H1 (cell line): Measurements from ENCODE around the gene NID2. TPM values are rescaled to one million over a fixed set of nuclear protein-coding genes. Genes with fewer than 3 reads are reported as not detected.

Source experiments
- CTCF ChIA-PET: fragments of 300-600 bp; sonication (Branson Sonifier 250); formaldehyde crosslinking; loops from one replicate; lab custom pipeline; 2021; ENCODE audit not compliant: partially characterized antibody; lab: Charles Lee
- POLR2A ChIA-PET: fragments of 300-600 bp; sonication (Branson Sonifier 250); formaldehyde crosslinking; loops from one replicate; lab custom pipeline; 2021; ENCODE audit warnings: inconsistent platforms; ENCODE audit not compliant: partially characterized antibody; lab: Charles Lee
- DNase-seq, 2 experiments: peaks; one replicate each; pipeline versions ENCODE4 v3.0.0 to v3.0.0-alpha.2; 2010 to 2022; ENCODE audit warnings: low spot score in 2 of 2, low read depth in 1 of 2, mixed read lengths in 1 of 2
- FAIRE-seq: peaks from 2 replicates; lab custom pipeline; 2011; peaks lifted over from hg19 to GRCh38; lab: Jason Lieb, UNC
- H2AFZ ChIP-seq: 2 replicates; pipeline ENCODE4 v1.8.1; 2012; ENCODE audit warnings: low read length, inconsistent platforms
- H2AK5ac ChIP-seq: 2 replicates; pipeline ENCODE4 v1.6.1; 2013; ENCODE audit warnings: low read depth, low read length
- H2BK120ac ChIP-seq: replicated peaks from 2 replicates; pipeline ENCODE3; 2013; ENCODE audit warnings: low read depth, low read length, inconsistent platforms
- H2BK12ac ChIP-seq: 2 replicates; pipeline ENCODE4 v1.6.1; 2013; ENCODE audit warnings: low read depth, low read length
- H2BK15ac ChIP-seq: 2 replicates; pipeline ENCODE4 v1.6.1; 2013; ENCODE audit warnings: low read length
- H2BK20ac ChIP-seq: 2 replicates; pipeline ENCODE4 v1.6.1; 2013; ENCODE audit warnings: low read length
- H2BK5ac ChIP-seq: 2 replicates; pipeline ENCODE4 v1.6.1; 2013; ENCODE audit warnings: low read depth, low read length
- H3K14ac ChIP-seq: 2 replicates; pipeline ENCODE4 v1.6.1; 2013; ENCODE audit warnings: inconsistent platforms; ENCODE audit not compliant: insufficient read length
- H3K18ac ChIP-seq: 2 replicates; pipeline ENCODE4 v1.6.1; 2013; ENCODE audit warnings: low read length; ENCODE audit errors: extremely low read depth
- H3K23ac ChIP-seq: 2 replicates; pipeline ENCODE4 v1.6.1; 2013; ENCODE audit warnings: inconsistent platforms; ENCODE audit not compliant: insufficient read length
- H3K23me2 ChIP-seq: 2 replicates; pipeline ENCODE4 v1.6.1; 2013; ENCODE audit warnings: low read depth, low read length
- H3K27ac ChIP-seq: 2 replicates; pipeline ENCODE4 v1.6.1; 2011; ENCODE audit warnings: low read depth, low read length, inconsistent platforms
- H3K27me3 ChIP-seq, 4 experiments: replicated peaks in 1 of 4; 1 replicate in 1 of 4; 2 replicates in 3 of 4; pipeline versions ENCODE4 v1.6.1 to v1.8.1; 2011 to 2013; ENCODE audit warnings: low read length in 3 of 4, mild to moderate bottlenecking in 3 of 4, inconsistent platforms in 2 of 4, mixed read lengths in 2 of 4, moderate library complexity in 1 of 4; ENCODE audit not compliant: control insufficient read depth in 3 of 4, insufficient read depth in 3 of 4; ENCODE audit errors: extremely low read depth in 1 of 4
- H3K36me3 ChIP-seq, 4 experiments: 2 replicates each; pipeline versions ENCODE4 v1.6.1 to v1.8.1; 2011 to 2013; ENCODE audit warnings: mild to moderate bottlenecking in 4 of 4, low read length in 3 of 4, moderate library complexity in 2 of 4, control low read depth in 1 of 4, inconsistent platforms in 1 of 4; ENCODE audit not compliant: insufficient read depth in 4 of 4, control insufficient read depth in 2 of 4
- H3K4ac ChIP-seq: replicated peaks from 2 replicates; pipeline ENCODE3; 2013; ENCODE audit warnings: low read length, low read depth, mixed read lengths, inconsistent platforms; ENCODE audit not compliant: insufficient read length
- H3K4me1 ChIP-seq, 4 experiments: replicated peaks in 1 of 4; 1 replicate in 1 of 4; 2 replicates in 3 of 4; pipeline versions ENCODE4 v1.6.1 to v1.8.1; 2011 to 2013; ENCODE audit warnings: low read length in 3 of 4, inconsistent platforms in 2 of 4, mixed read lengths in 1 of 4; ENCODE audit not compliant: insufficient read depth in 4 of 4, control insufficient read depth in 3 of 4
- H3K4me2 ChIP-seq, 2 experiments: 2 replicates each; pipeline versions ENCODE4 v1.6.1 to v1.8.1; 2011 to 2013; ENCODE audit warnings: low read depth in 2 of 2, low read length in 2 of 2, control low read depth in 1 of 2, inconsistent platforms in 1 of 2, mild to moderate bottlenecking in 1 of 2; ENCODE audit not compliant: insufficient read depth in 1 of 2
- H3K4me3 ChIP-seq, 4 experiments: fragments of 200-600, 300-600 bp in 1 of 4; sonication (generic), shearing (Covaris generic), sonication (Bioruptor Twin) in 1 of 4; 2 replicates each; pipeline versions ENCODE4 v1.5.1 to v1.8.1; 2011 to 2016; ENCODE audit warnings: low read length in 4 of 4, low read depth in 3 of 4, control low read depth in 2 of 4, inconsistent platforms in 2 of 4, mild to moderate bottlenecking in 2 of 4, mixed read lengths in 1 of 4, moderate library complexity in 1 of 4; ENCODE audit not compliant: insufficient read depth in 2 of 4; ENCODE audit errors: extremely low read depth in 1 of 4
- H3K56ac ChIP-seq: replicated peaks from 2 replicates; pipeline ENCODE3; 2013; ENCODE audit warnings: low read depth, mild to moderate bottlenecking, mixed read lengths, low read length, inconsistent platforms; ENCODE audit not compliant: insufficient read length
- H3K79me1 ChIP-seq: 2 replicates; pipeline ENCODE4 v1.6.1; 2013; ENCODE audit warnings: low read depth, low read length, control low read depth
- H3K79me2 ChIP-seq, 2 experiments: 2 replicates each; pipeline versions ENCODE4 v1.6.1 to v1.8.1; 2012 to 2013; ENCODE audit warnings: low read length in 2 of 2, mild to moderate bottlenecking in 2 of 2, inconsistent platforms in 1 of 2; ENCODE audit not compliant: insufficient read depth in 2 of 2, control insufficient read depth in 1 of 2
- H3K9ac ChIP-seq, 4 experiments: replicated peaks in 1 of 4; 1 replicate in 1 of 4; 2 replicates in 3 of 4; pipeline versions ENCODE4 v1.6.1 to v1.8.1; 2011 to 2013; ENCODE audit warnings: low read depth in 3 of 4, low read length in 3 of 4, control low read depth in 2 of 4, mild to moderate bottlenecking in 2 of 4, moderate library complexity in 2 of 4, inconsistent platforms in 1 of 4; ENCODE audit errors: extremely low read depth in 1 of 4
- H3K9me3 ChIP-seq, 2 experiments: 2 replicates each; pipeline versions ENCODE4 v1.6.1 to v1.8.1; 2012 to 2013; ENCODE audit warnings: mild to moderate bottlenecking in 2 of 2, moderate library complexity in 2 of 2, control low read depth in 1 of 2, inconsistent platforms in 1 of 2, low read depth in 1 of 2, low read length in 1 of 2, mixed read lengths in 1 of 2; ENCODE audit not compliant: insufficient read depth in 2 of 2
- H4K20me1 ChIP-seq, 2 experiments: replicated peaks in 1 of 2; 2 replicates each; pipeline versions ENCODE3 to v1.8.1; 2011 to 2013; ENCODE audit warnings: inconsistent platforms in 2 of 2, low read length in 2 of 2, mild to moderate bottlenecking in 1 of 2; ENCODE audit not compliant: insufficient read depth in 2 of 2, control insufficient read depth in 1 of 2
- H4K5ac ChIP-seq: 2 replicates; pipeline ENCODE4 v1.6.1; 2013; ENCODE audit warnings: low read length, low read depth, mixed read lengths, inconsistent platforms; ENCODE audit not compliant: insufficient read length
- H4K8ac ChIP-seq: 2 replicates; pipeline ENCODE4 v1.8.0; 2013; ENCODE audit warnings: mild to moderate bottlenecking, moderate library complexity, low read length, inconsistent platforms; ENCODE audit not compliant: insufficient read depth; ENCODE audit errors: extremely low read depth
- H4K91ac ChIP-seq: replicated peaks from 2 replicates; pipeline ENCODE3; 2013; ENCODE audit warnings: low read length, mixed read lengths, inconsistent platforms; ENCODE audit not compliant: insufficient read length
- NRF1 ChIP-seq: IDR thresholded peaks from 2 replicates; pipeline ENCODE4 v1.6.1; 2011; ENCODE audit warnings: mild to moderate bottlenecking, low read depth, low read length, improper control_type of control experiment
- RAD21 ChIP-seq, 2 experiments: IDR thresholded peaks in 1 of 2; conservative IDR thresholded peaks in 1 of 2; 2 replicates each; pipeline ENCODE4 v1.6.1; 2011; ENCODE audit warnings: low read depth in 2 of 2, low read length in 2 of 2, improper control_type of control experiment in 1 of 2, inconsistent platforms in 1 of 2, mild to moderate bottlenecking in 1 of 2, moderate library complexity in 1 of 2
- WGBS, 2 experiments: shearing (Covaris generic) in 1 of 2; methylation state at CpG; one replicate each; pipeline versions ENCODE4 v1.1.6 to v1.1.7; 2013 to 2015; ENCODE audit warnings: low lambda C conversion rate in 2 of 2, mixed read lengths in 2 of 2, inconsistent platforms in 1 of 2, low coverage in 1 of 2, missing lambda C conversion rate in 1 of 2; ENCODE audit not compliant: insufficient replicate concordance in 2 of 2, insufficient coverage in 1 of 2, insufficient read length in 1 of 2; ENCODE audit errors: extremely low coverage in 1 of 2, missing lambda C conversion rate in 1 of 2; 5-methylcytosine and 5-hydroxymethylcytosine counted together
- polyA plus RNA-seq, 7 experiments: library from polyadenylated mRNA; depleted of rRNA in 3 of 7; stranded (reverse) in 5 of 7; unstranded in 2 of 7; fragments of >200 nt in 5 of 7; fragments of 200-250 nt in 2 of 7; gene quantifications; 1 replicate in 5 of 7; 2 replicates in 1 of 7; 4 replicates in 1 of 7; pipeline versions ENCODE4 v1.2.1 to v1.2.3, GENCODE V29; 2011 to 2013; ENCODE audit warnings: missing spikeins in 2 of 7, mixed read lengths in 2 of 7
- total RNA-seq: library from RNA; stranded (reverse); fragmentation: NEBNext Ultra II Directional; extraction: Animal tissue kit (Norgen Biotek cat#: 25700); gene quantifications from 2 replicates; pipeline ENCODE4 v1.2.1, GENCODE V29; 2021
- TF ChIP-seq, protein P1 (sequence below), 3 experiments: IDR thresholded peaks; 1 replicate in 2 of 3; 2 replicates in 1 of 3; pipeline versions ENCODE4 v1.5.1 to v1.6.1; 2011; ENCODE audit warnings: low read length in 3 of 3, mild to moderate bottlenecking in 3 of 3, inconsistent platforms in 2 of 3, low read depth in 1 of 3, moderate library complexity in 1 of 3; ENCODE audit not compliant: insufficient read depth in 1 of 3; ENCODE audit errors: control extremely low read depth in 1 of 3

NID2 gene
- total and polyA plus RNA-seq, 2 of the 8 experiments (the other 6 are each of a cell fraction or from before 2014, with no cell fraction given) = 6.1 to 12.6 TPM

DNA sequence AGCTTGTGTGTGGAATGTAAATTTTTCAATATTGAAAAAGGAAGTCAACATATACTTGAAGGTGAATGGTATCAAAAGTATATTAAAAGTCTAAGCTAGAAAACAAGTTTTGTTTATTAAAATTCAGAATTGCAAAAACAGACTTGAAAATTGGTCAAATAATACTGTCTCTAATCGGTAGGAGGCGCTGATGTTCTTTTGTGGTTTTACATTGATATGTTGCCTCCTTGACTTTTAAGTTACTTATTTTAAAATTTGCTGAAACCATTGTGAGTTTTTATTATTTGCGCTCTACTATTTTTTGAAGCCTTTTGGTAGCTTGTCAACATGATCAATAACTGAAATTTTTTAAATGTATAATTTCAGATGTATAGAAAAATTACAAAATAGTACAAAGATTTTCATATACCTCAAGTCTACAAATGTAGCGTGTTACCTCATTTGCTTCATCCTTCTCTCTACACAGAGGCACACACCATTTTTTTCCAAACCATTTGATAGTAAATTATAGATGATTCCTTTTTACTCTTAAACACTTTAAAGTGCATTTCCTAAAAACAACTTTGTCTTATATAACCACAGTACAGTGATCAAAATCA is 72.6 kb downstream of the NID2 start:
- Histone ChIP-seq H3K4ac (no peak overlapping the region), H4K8ac (no peak overlapping the region), H2BK120ac (no peak overlapping the region), H3K23ac (no peak overlapping the region), H3K79me2 (peaks cover 0 to 56% of the 10 kb centered on the region in 2 experiments; a peak in 2 of 4 replicates), H3K14ac (no peak overlapping the region), H3K79me1 (no peaks in the 10 kb centered on the region), H3K27me3 (no peaks in the 10 kb centered on the region), H3K4me1 (no peaks in the 10 kb centered on the region), H3K4me2 (no peak overlapping the region), H3K56ac (no peak overlapping the region), H3K23me2 (no peaks in the 10 kb centered on the region), H4K20me1 (peaks cover 5% of the 10 kb centered on the region in 2 experiments), H3K9me3 (no peaks in the 10 kb centered on the region), H2AK5ac (no peak overlapping the region), H2BK12ac (no peak overlapping the region), H4K5ac (no peak overlapping the region), H3K27ac (no peak overlapping the region), H2BK20ac (no peak overlapping the region), H2BK15ac (no peak overlapping the region), H2AFZ (no peak overlapping the region), H3K36me3 (peaks cover 12 to 82% (median 41%) of the 10 kb centered on the region in 4 experiments), H3K4me3 (no peak overlapping the region), H3K18ac (no peak overlapping the region), H2BK5ac (no peak overlapping the region), H4K91ac (no peak overlapping the region), H3K9ac (no peak overlapping the region)
- ChIA-PET POLR2A (interaction anchor here (0.6 to 1.2 kb wide), 2 partner anchors 18 to 559 kb away, joined by 3 to 8 read pairs; no protein-coding TSS in a partner anchor), CTCF (interaction anchor here (0.6 to 2.8 kb wide), 29 partner anchors 9 to 560 kb away, joined by 3 to 27 read pairs (median 4); partner anchors contain the start of gene NID2)
- no peak for TF ChIP-seq NRF1
- TF ChIP-seq RAD21 (IDR thresholded peaks at IDR 0.05 in 1 of 2, conservative IDR thresholded peaks at IDR 0.05 in 1 of 2; ENCODE audit: low read depth in 2 of 2, low read length in 2 of 2) = peak; percentile 57 to 66
- TF ChIP-seq, protein P1, sequence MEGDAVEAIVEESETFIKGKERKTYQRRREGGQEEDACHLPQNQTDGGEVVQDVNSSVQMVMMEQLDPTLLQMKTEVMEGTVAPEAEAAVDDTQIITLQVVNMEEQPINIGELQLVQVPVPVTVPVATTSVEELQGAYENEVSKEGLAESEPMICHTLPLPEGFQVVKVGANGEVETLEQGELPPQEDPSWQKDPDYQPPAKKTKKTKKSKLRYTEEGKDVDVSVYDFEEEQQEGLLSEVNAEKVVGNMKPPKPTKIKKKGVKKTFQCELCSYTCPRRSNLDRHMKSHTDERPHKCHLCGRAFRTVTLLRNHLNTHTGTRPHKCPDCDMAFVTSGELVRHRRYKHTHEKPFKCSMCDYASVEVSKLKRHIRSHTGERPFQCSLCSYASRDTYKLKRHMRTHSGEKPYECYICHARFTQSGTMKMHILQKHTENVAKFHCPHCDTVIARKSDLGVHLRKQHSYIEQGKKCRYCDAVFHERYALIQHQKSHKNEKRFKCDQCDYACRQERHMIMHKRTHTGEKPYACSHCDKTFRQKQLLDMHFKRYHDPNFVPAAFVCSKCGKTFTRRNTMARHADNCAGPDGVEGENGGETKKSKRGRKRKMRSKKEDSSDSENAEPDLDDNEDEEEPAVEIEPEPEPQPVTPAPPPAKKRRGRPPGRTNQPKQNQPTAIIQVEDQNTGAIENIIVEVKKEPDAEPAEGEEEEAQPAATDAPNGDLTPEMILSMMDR (IDR thresholded peaks at IDR 0.05; ENCODE audit: control extremely low read depth in 1 of 3, insufficient read depth in 1 of 3, low read depth in 1 of 3, low read length in 3 of 3) = peak in 2 of 3 experiments; percentile 21 to 48; a peak in 2 of 4 replicates
- FAIRE-seq = no peak
- no peak for DNase-seq
- WGBS, 2 experiments = 59% methylated on average over 4 of the region's 4 CpGs; no CpG with 5 or more reads in 1 of the 2 experiments
